Left colon (tissue), 2 donors: ENCODE measurements around the gene DIAPH3. TPM values are rescaled to one million over a fixed set of nuclear protein-coding genes. Genes with fewer than 3 reads are reported as not detected.

Experiments used
- ATAC-seq: fragments of 200-7000 bp; cut with Tn5 transposase; one replicate; pipeline ENCODE4 v1.9.1; 2020; ENCODE audit warnings: mild to moderate bottlenecking, moderate library complexity
- DNase-seq, 2 donors: peaks; one replicate each; pipeline ENCODE4 v3.0.0-alpha.2; 2020
- intact Hi-C, 2 donors: fragments of 100-400 bp; cut with DNase I in 1 of 2; cut with micrococcal nuclease in 1 of 2; formaldehyde crosslinking; loops; one replicate each; pipeline versions ENCODE4 v1.11.2 to v1.14.0; 2022; cut with DNase I, micrococcal nuclease
- total RNA-seq, 2 donors: library from RNA; stranded (reverse); fragmentation: NEBNext Ultra II Directional; extraction: Animal tissue kit (Norgen Biotek cat#: 25700); gene quantifications; one replicate each; pipeline ENCODE4 v1.2.1, GENCODE V29; 2021
- donor health status: DM: no; HTN: no; CAD: no.
- donor health status: DM: yes; HTN: yes; CAD: no.

Gene DIAPH3
- total RNA-seq, 2 donors from 2014 or later: 1.9 to 5.0 TPM

DNA sequence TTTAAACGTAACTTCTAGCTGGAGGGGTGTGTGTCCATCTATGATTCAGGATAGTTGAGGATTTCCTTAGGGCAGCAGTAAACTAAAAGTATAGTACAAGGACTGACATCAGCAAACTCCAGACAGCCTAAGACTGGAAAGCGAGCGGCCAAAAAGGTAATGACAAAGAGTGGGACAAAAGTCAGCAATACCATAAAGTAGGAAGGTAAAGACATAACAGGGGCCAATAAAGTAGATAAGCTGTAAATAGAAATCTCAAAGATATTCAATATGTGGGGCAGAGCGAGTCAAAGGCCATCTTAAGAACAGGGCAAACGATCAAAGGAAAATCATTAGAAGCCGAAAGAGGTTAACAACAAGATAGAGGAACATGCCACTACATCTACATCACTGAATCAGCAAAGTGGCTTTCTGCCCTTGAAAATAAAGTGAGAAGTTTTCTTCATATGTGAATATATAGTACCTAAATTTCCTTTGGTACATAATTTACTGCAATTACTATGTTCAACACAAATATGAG, 167.2 kb downstream of the DIAPH3 start:
- ATAC-seq: peak; percentile 90
- intact Hi-C loops: no loop called here
- DNase-seq: peak in 1 of 2 donors; percentile 12

DNA sequence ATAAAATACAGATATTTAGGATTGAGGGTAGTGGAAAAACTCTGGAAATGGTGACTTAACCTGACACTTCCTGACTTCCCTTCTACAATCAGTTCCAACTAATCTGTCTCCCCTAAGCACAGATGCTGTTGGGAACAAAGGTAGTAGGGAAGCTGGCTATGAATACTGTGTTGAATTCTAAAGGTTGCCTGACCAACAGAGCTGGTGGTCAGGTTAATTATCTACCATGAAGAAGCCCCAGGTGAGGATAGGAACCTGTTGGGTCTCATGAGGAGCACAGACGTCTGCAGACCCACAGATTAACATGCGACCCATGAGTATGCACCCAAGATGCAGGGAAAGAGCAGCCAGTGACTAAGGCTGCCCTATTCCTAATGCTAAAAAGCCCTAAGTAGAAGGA, 172.3 kb downstream of the DIAPH3 start:
- ATAC-seq (no peak), DNase-seq (no peak)
- intact Hi-C loops: no loop called here

- intact Hi-C loops: no loop called here
- no peak for ATAC-seq
- DNase-seq: no peak
Measured at GRCh38 chr13:59982631-59983382, 180.9 kb downstream of the DIAPH3 start.

DNA sequence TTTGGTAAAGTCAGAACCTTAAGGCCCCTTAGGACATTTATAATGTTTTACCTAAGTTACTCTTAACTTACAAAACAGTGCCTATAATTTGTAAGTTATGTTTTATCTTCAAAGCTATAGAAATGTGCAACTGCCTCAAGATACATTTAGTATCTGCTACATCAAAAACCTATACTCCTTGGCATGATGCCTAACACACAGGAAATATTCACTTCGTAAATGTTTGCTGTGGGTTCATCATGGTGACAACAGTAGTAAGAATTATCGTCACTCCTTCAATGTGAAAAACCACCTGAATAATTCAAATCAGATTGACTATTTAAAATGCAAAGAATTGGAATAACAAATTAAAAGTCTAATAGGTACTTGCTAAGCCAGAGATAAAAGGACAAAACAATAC, 184.1 kb downstream of the DIAPH3 start:
- intact Hi-C loops: no loop called here

DNA sequence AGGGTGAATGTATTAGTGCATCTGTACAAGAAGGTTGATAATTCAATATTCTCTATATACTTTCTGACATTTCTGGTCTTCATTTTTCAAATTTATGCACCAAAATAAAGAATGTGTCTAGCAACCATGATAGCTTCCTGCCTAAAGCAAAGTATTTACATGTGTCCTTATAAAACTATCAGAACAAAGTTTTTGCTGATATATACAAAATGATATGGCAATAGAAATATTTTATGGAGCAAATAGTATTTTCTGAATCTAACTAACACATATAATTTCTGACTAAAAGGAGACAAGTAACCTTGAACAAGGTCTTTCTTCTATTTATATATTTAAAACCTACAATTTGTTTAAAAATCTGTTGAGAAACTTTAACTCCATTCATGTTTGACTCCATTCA, 184.9 kb downstream of the DIAPH3 start:
- intact Hi-C loops: no loop called here
- DNase-seq (no peak), ATAC-seq (no peak)

More for the DNA sequence above, 184.1 kb downstream of the DIAPH3 start:
- ATAC-seq: no peak
- no peak for DNase-seq

DNA sequence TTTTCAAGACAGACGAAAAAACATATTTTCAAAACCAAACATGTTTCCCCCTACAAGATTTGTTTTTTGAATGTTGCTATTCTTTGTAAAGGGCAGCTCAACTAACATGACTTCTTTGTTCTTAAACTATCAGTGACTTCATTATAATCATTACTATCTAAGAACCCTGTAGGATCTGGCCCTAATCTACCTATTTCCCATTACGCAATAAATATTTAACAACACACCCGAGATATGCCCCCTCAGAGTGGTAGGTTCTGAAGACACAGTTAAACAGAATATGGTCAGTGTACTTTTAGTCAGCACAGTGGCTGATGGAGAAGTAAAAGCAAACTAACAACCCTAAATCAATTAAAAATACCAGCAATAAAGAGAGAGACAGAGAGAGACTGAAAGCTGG, 186.9 kb downstream of the DIAPH3 start:
- DNase-seq: no peak
- no peak for ATAC-seq
- intact Hi-C loops: no loop called here

DNA sequence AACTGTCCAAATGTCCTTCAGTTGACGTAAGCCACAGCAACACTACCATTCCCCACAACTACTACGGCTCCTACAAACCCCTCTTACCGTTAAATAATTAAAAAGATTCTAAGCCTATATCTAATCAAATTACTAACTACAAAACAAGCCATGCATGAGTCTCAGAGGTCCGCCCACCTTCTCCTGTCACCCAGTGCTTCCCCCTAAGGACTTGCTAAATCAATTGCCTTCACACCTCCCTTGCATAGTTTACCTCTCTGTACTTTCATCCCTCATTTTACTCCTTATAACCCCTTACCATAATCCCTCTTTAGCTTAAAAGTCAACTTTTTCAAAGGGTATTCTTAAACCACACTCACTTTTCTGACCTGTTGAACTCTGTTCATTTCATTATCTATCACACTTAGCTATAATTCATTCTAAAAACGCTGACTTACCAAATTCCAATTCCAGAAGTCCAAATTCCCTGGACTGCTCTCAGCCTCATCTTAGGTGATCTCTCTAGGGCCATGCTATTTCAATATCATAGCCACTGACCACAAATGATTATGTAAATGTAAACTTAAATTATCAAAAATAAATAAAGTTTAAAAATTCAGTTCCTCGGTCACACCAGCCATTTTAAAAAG, 187.8 kb downstream of the DIAPH3 start:
- no peak for ATAC-seq
- no peak for DNase-seq
- intact Hi-C loops: no loop called here

DNA sequence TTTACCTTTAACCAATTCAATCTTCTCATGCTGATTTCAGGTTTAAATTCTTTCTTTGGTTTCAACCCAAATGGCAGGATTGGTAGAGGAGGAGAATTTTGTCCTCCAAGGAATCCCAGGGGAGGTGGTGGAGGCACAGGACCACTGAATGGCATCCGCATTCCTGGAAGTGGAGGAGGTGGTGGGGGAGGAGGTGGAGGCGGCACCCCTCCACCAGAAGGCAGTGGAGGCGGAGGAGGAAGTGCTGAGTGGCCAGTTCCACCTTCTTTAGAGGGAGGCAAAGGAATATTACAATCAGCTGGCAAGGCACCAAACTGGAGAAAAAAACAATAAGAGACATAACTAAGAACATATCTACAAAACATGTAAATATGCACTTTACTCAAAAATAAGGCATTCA, 192.9 kb downstream of the DIAPH3 start:
- DNase-seq: no peak
- ATAC-seq: no peak
- intact Hi-C loops: no loop called here

DNA sequence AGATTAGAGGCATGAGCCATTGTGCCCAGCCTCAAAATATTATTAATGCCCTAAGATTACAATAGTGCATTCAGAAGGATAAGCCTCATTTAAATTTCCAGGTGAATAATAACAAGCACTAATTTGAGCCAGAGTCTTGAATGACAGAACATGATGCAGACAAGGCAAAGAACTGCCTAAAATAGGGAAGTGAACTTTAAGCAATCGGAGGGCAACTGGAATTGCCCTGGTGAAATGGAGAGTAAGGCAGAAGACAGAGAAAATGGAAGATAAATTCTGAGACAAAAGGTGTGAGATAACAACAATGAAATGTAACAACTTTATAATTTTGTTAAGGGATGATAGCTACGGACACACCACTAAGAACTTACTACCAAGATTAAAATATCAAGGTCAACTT, 199.9 kb downstream of the DIAPH3 start:
- intact Hi-C loops: no loop called here
- DNase-seq (no peak), ATAC-seq (no peak)

DNA sequence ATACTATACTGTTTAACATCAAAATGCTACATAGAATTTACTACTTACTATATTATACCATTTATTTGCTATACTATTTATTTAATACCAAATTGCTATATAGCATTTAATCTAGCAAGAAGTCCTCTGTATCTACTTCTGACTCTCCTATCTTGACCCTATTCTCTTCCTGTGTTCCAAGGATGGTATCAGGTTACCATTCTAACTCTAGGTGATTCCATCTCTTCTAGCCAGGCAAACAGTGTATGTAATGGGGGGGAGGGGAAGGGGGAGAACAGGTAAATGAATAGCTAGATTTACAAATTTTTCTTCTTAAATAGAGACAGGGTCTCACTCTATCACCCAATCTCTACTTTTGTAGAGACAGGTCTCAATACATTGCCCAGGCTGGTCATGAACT, 200.3 kb downstream of the DIAPH3 start:
- ATAC-seq (no peak), DNase-seq (no peak)
- intact Hi-C loops: no loop called here

- DNase-seq (no peak), ATAC-seq (no peak)
- intact Hi-C loops: no loop called here
Measured at GRCh38 chr13:59962343-59962742, 201.4 kb downstream of the DIAPH3 start.

DNA sequence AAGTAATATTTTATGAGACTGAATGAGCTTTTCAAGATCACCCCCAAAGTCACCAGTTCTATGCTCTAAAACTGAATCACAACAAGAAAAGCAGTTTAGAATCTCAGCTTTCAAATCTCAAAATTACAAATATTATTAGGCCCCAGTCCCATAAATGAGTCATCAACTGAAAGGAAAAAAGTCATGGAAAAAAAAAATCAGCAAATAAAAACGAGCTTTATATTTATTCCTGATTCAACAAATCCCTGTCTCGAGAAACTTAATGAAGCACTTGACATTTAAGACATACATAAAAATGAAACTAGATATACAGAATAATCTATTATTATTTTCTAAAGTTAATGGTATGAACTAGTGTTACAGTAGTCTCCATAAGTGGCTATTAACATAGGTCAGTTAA, 203.0 kb downstream of the DIAPH3 start:
- ATAC-seq: no peak
- DNase-seq: no peak
- intact Hi-C loops: no loop called here

GRCh38 chr13:59957438-59957837, 206.3 kb downstream of the DIAPH3 start:
- DNase-seq (no peak), ATAC-seq (no peak)
- intact Hi-C loops: no loop called here

DNA sequence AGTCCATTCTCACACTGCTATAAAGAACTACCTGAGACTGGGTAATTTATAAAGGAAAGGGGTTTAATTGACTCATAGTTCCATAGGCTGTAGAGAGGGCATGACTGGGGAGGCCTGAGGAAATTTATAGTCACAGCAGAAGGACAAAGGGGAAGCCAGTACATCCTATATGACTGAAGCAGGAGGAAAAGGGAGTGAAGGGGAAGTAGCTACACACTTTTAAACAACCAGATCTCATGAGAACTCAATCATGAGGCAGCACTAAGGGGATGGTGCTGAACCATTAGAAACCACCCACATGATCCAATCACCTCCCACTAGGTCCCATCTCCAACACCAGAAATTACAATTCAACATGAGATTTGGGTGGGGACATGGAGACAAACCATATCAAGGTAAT, 209.1 kb downstream of the DIAPH3 start:
- no peak for DNase-seq
- intact Hi-C loops: no loop called here
- no peak for ATAC-seq

DNA sequence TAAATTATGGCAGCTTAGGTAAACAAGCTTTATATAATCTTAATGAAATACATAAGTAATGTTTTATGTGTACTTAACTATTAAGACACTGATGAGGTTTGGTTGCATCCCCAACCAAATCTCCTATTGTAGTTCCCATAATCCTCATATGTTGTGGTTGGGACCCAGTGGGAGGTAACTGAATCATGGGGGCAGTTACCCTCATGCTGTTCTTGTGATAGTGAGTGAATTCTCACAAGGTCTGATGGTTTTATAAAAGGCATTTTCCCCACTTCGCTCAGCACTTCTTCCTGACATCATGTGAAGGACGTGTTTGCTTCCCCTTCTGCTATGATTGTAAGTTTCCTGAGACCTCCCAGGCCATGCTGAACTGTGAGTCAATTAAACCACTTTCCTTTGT, 212.7 kb downstream of the DIAPH3 start:
- ATAC-seq: no peak
- no peak for DNase-seq
- intact Hi-C loops: no loop called here

DNA sequence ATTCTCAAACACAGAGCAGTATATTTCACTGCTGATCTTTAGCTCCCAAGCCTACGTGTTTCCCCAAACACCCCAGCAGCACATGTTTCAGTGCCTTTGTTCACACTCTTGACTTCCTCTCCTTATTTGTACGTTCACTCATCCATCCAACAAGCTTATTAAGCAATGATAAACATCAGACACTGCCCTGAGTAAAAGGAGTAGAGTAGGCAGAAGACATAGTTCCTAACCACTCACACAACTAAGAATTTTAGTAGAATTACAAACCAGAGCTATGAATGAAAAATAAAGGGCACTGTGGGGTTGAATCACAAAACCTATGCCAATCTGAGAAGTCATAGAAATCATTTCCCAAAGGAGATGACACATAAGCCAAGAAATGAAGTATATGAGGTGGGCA, 213.5 kb downstream of the DIAPH3 start:
- intact Hi-C loops: no loop called here
- DNase-seq (no peak), ATAC-seq (no peak)

DNA sequence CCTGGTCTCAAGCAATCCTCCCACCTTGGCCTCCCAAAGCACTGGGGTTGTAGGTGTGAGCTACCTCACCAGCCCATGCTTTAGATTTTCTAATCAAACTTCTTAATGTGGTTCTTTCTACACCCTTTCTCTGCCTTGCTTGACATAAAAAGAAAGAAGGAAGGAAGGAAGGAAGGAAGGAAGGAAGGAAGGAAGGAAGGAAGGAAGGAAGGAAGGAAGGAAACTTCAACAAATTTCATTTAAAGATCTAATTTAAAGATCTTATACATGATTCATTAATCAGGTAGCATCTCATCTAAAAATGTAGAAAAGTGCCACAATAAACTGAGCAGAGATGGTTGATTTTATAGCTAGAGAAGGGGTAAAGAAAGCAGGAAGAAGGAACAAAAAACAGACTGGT, 215.0 kb downstream of the DIAPH3 start:
- ATAC-seq: no peak
- intact Hi-C loops: no loop called here

GRCh38 chr13:59946944-59947343, 216.8 kb downstream of the DIAPH3 start:
- no peak for DNase-seq

More for the DNA sequence above, 215.0 kb downstream of the DIAPH3 start:
- DNase-seq: no peak

GRCh38 chr13:59931621-59932020, 232.1 kb downstream of the DIAPH3 start:
- ATAC-seq: no peak
- DNase-seq: no peak
- intact Hi-C loops: no loop called here

More at GRCh38 chr13:59946944-59947343, 216.8 kb downstream of the DIAPH3 start:
- intact Hi-C loops: no loop called here
- ATAC-seq: no peak

- intact Hi-C loops: no loop called here
- DNase-seq (no peak), ATAC-seq (no peak)
Measured at GRCh38 chr13:59924256-59924655, 239.5 kb downstream of the DIAPH3 start.

- no peak for ATAC-seq
- no peak for DNase-seq
- intact Hi-C loops: no loop called here
Measured at GRCh38 chr13:59915252-59915651, 248.5 kb downstream of the DIAPH3 start.
